Smooth muscle cell (in vitro differentiated cells): ENCODE data around the gene ATP2C2. TPM values are rescaled to one million over a fixed set of nuclear protein-coding genes. Genes with fewer than 3 reads are reported as not detected.

ENCODE experiments used
- DNase-seq: peaks from one replicate; lab custom pipeline; 2025; ENCODE audit not compliant: unreplicated experiment; lab: John Stamatoyannopoulos, UW
- H2AFZ ChIP-seq: fragments of 200-600 bp; sonication (generic); 2 replicates; pipeline ENCODE4 v1.6.0; 2016; ENCODE audit warnings: antibody characterized with exemption, low read depth, mild to moderate bottlenecking
- H3F3A ChIP-seq: fragments of 200-600 bp; sonication (generic); 2 replicates; pipeline ENCODE4 v1.6.0; 2017; ENCODE audit warnings: antibody characterized with exemption, low read depth
- H3K27ac ChIP-seq: fragments of 200-600 bp; sonication (generic); 2 replicates; pipeline ENCODE4 v1.5.1; 2016; ENCODE audit warnings: low read depth, mild to moderate bottlenecking
- H3K27me3 ChIP-seq: fragments of 200-600 bp; sonication (generic); 2 replicates; pipeline ENCODE4 v1.6.1; 2016; ENCODE audit warnings: low read depth, mild to moderate bottlenecking
- H3K36me3 ChIP-seq: fragments of 200-600 bp; sonication (generic); 2 replicates; pipeline ENCODE4 v1.5.1; 2016; ENCODE audit warnings: low read depth
- H3K4me1 ChIP-seq: fragments of 200-600 bp; sonication (generic); 2 replicates; pipeline ENCODE4 v1.5.1; 2016; ENCODE audit warnings: low read depth
- H3K4me2 ChIP-seq: fragments of 200-600 bp; sonication (generic); 2 replicates; pipeline ENCODE4 v1.6.0; 2016; ENCODE audit warnings: mild to moderate bottlenecking
- H3K4me3 ChIP-seq: fragments of 200-600 bp; sonication (generic); 2 replicates; pipeline ENCODE4 v1.5.1; 2016; ENCODE audit warnings: mild to moderate bottlenecking
- H3K79me2 ChIP-seq: fragments of 200-600 bp; sonication (generic); 2 replicates; pipeline ENCODE4 v1.6.0; 2016; ENCODE audit warnings: low read depth, mild to moderate bottlenecking
- H3K9ac ChIP-seq: fragments of 200-600 bp; sonication (generic); 2 replicates; pipeline ENCODE4 v1.6.0; 2016; ENCODE audit warnings: low read depth
- H3K9me3 ChIP-seq: fragments of 200-600 bp; sonication (generic); replicated peaks from 2 replicates; pipeline ENCODE4 v1.5.1; 2016; ENCODE audit warnings: low read depth
- H4K20me1 ChIP-seq: fragments of 200-600 bp; sonication (generic); 2 replicates; pipeline ENCODE4 v1.6.0; 2016; ENCODE audit warnings: low read depth
- CTCF ChIP-seq: fragments of 200-600 bp; sonication (generic); IDR thresholded peaks from 2 replicates; pipeline ENCODE4 v1.5.1; 2017; ENCODE audit warnings: borderline replicate concordance, mild to moderate bottlenecking, antibody characterized with exemption; ENCODE audit not compliant: insufficient read depth, poor library complexity, severe bottlenecking
- WGBS: methylation state at CpG from one replicate; pipeline ENCODE4 v1.1.7; 2016; ENCODE audit warnings: low lambda C conversion rate; 5-methylcytosine and 5-hydroxymethylcytosine counted together
- polyA plus RNA-seq: library from polyadenylated mRNA; unstranded; fragments of >200 nt; fragmentation: Nextera tagmentation; extraction: Ambion mirVana; gene quantifications from 2 replicates; pipeline ENCODE4 v1.2.1, GENCODE V29; 2016
- total RNA-seq: library from RNA; depleted of rRNA; stranded (reverse); fragments of >200 nt; gene quantifications from 2 replicates; pipeline ENCODE4 v1.2.3, GENCODE V29; 2014

ATP2C2 gene
- total and polyA plus RNA-seq, 2 experiments from 2014 or later = 3.1 to 4.1 TPM

DNA sequence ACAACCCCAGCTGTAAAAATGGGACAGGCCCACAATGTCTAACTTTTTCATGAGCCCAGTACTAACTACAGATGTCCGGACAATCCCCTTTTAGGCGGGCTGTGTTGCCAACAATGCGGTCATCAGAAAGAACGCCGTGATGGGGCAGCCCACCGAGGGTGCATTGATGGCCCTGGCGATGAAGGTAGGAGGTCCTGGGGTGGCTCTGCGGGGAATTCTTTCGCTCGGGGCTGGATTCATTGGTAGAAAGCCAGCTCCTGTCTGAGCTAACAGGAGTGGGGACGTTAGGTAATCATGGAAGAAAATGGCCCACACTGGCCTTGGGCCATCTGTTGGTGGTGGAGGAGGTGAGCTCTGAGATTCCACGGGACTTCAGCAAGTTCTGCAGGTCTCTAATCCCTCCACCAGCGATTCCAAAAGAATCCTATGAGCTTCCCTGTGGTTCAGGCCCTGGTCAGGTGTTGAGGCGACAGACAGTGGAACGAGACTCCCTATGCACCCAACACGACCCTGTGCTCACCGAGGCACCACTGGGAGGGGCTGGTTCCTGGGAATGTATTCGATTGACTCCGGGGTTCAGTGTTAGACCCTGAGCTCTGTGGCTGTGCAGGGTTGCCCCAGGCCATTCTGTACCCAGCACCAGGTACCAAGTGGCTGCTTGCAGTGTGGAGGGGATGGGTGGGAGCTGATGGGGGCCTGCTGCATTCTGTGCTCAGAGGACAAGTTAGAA is 74.2 kb downstream of the ATP2C2 start:
- H3K79me2 ChIP-seq = no peaks in the 10 kb centered on the region
- no peaks in the 10 kb centered on the region for H3K9me3 ChIP-seq
- no peaks in the 10 kb centered on the region for H3F3A ChIP-seq
- no peaks in the 10 kb centered on the region for H4K20me1 ChIP-seq
- TF ChIP-seq CTCF = no peak
- H2AFZ ChIP-seq = no peak overlapping the region
- no peak overlapping the region for H3K4me3 ChIP-seq
- H3K36me3 ChIP-seq = no peaks in the 10 kb centered on the region
- peaks cover 2% of the 10 kb centered on the region for H3K27me3 ChIP-seq
- no peak overlapping the region for H3K9ac ChIP-seq
- no peak for DNase-seq
- H3K4me2 ChIP-seq = no peak overlapping the region
- WGBS = 84% methylated on average over 19 of the region's 19 CpGs
- H3K27ac ChIP-seq = no peak overlapping the region
- no peaks in the 10 kb centered on the region for H3K4me1 ChIP-seq

DNA sequence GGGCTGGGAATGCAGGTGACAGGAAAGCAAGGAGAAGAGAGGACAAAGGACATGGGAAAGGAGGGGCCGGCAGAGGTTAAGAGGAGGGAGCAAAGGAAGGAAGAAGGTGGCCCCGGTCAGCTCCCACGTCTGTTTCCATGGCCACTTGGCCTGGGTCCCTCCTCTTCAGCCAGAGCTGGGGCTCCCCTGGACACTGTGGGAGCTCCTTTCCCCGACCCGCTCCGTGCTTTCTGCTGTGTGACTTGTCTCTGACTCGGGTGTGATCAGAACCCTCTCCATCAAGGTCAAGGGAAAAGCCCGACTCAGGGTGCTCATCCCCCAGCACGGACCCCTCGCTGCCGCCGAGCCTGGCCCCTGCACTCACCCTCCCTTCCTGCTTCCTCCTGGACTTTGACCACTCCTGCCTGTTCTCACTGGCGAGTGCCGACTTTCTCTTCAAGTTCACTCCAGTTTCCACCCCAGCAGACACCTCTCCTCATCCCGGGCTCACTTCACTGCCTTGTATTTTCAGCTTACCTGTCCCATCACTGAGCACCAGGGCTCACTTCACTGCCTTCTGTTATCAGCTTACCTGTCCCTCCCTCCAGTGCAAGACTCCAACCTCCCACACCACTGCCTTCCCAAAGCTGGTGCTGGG is 74.9 kb downstream of the ATP2C2 start:
- Histone ChIP-seq H3K4me2 (no peak overlapping the region), H3K4me1 (no peaks in the 10 kb centered on the region), H3K27ac (no peak overlapping the region), H2AFZ (no peak overlapping the region), H3K4me3 (no peak overlapping the region), H3K9ac (no peak overlapping the region), H3K9me3 (no peaks in the 10 kb centered on the region), H3K36me3 (no peaks in the 10 kb centered on the region), H3F3A (no peaks in the 10 kb centered on the region), H4K20me1 (no peaks in the 10 kb centered on the region), H3K79me2 (no peaks in the 10 kb centered on the region), H3K27me3 (peaks cover 2% of the 10 kb centered on the region)
- DNase-seq = no peak
- no peak for TF ChIP-seq CTCF
- WGBS = 83% methylated on average over 14 of the region's 15 CpGs

GRCh38 chr16:84444476-84444875 is 76.1 kb downstream of the ATP2C2 start:
- Histone ChIP-seq H3F3A (no peaks in the 10 kb centered on the region), H3K36me3 (no peaks in the 10 kb centered on the region), H3K27ac (no peak overlapping the region), H3K9ac (no peak overlapping the region), H3K9me3 (no peaks in the 10 kb centered on the region), H3K4me2 (no peak overlapping the region), H3K4me3 (no peak overlapping the region), H3K4me1 (no peaks in the 10 kb centered on the region), H2AFZ (no peak overlapping the region), H3K79me2 (no peaks in the 10 kb centered on the region), H3K27me3 (no peaks in the 10 kb centered on the region), H4K20me1 (no peaks in the 10 kb centered on the region)
- WGBS = 92% methylated on average over 8 of the region's 8 CpGs
- DNase-seq = no peak
- TF ChIP-seq CTCF = no peak
